Stimulated activated CD4-positive, alpha-beta T cell treated with anti-CD3 and anti-CD28 coated beads, Interleukin-15, amount 100 ng/mL, for 24 hours (primary cell): ENCODE results near the gene DYNLT3.

Experiments used
- DNase-seq: peaks from one replicate; pipeline ENCODE4 v3.0.0-alpha.2; 2020

DYNLT3 gene, protein sequence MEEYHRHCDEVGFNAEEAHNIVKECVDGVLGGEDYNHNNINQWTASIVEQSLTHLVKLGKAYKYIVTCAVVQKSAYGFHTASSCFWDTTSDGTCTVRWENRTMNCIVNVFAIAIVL

GRCh38 chrX:37846934-37847732 is at the start of gene DYNLT3:
Gene DYNLT3 (minus strand): TSS chrX:37847571. CDS start chrX:37847510, 61 bp downstream.
- DNase-seq: peak; percentile 83

- no peak for DNase-seq
Measured at GRCh38 chrX:37896511-37896890, 49.1 kb upstream of the DYNLT3 start.

GRCh38 chrX:37895795-37896510 is 48.6 kb upstream of the DYNLT3 start:
- no peak for DNase-seq

- DNase-seq: no peak
Measured at GRCh38 chrX:37894725-37895124, 47.4 kb upstream of the DYNLT3 start.

DNA sequence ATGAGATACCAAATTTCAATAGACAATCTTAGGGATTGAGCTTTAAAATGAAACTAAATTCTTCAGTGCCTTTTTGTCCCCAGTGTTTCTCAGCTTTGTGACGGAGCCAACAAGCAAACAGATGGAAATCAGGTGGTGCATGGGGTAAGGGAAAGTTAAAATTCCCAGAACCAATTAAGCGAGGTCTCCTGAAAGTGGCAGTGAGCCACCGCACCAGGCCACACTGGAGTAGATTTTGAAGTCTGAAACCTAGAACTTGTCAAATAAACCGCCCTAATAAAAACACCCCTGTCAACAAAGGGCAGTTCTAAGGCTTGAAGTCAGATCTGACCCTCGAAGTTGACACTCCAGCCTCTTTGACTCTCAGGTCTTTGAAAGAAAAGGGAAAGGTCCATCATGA is 40.6 kb upstream of the DYNLT3 start:
- DNase-seq: no peak

- DNase-seq: no peak
Measured at GRCh38 chrX:37887347-37887746, 40.0 kb upstream of the DYNLT3 start.

GRCh38 chrX:37883196-37883595 is 35.8 kb upstream of the DYNLT3 start:
- no peak for DNase-seq

DNA sequence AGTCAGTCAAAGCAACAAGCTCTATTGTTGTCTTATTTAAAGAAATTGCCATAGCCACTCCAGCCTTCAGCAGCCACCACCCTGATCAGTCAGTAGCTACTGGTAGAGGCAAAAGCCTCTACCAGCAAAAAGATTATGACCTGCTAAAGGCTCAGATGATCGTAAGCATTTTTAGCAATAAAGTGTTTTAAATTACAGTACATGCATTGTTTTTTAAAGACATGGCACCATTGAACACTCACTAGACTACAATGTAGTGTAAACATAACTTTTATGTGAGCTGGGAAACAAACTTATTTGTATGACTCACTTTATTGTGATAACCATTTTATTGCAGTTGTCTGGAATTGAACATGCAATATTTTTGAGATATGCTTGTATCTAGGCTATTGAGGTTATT is 32.3 kb upstream of the DYNLT3 start:
- DNase-seq: no peak

GRCh38 chrX:37876716-37877115 is 29.3 kb upstream of the DYNLT3 start:
- DNase-seq: no peak

- no peak for DNase-seq
Measured at GRCh38 chrX:37875675-37876074, 28.3 kb upstream of the DYNLT3 start.

- no peak for DNase-seq
Measured at GRCh38 chrX:37873220-37873619, 25.8 kb upstream of the DYNLT3 start.

- no peak for DNase-seq
Measured at GRCh38 chrX:37872303-37872655, 24.9 kb upstream of the DYNLT3 start.

- peak; percentile 5 for DNase-seq
Measured at GRCh38 chrX:37871626-37872302, 24.4 kb upstream of the DYNLT3 start.

DNA sequence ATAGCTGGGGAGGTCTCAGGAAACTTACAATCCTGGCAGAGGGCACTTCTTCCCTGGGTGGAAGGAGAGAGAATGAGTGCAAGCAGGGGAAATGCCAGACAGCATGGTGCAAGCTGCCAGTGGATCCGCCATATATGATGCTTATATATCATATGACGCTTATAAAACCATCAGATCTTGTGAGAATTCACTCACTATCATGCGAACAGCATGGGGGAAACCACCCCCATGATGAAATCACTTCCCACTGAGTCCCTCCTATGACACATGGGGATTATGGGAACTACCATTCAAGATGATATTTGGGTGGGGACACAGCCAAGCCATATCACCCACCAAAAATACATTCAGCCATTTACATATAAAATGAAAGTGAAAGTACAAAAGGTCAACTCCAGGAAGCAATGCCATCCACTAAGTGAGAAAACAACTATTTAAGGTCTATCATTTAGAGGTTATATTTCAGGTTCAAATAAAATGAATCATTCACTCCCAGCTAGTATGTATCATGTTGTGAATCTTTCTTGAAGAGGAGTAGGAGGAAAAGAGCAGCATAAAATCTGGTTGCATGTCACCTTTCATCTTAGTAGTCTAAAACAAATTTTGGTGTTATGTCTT is 20.3 kb upstream of the DYNLT3 start:
- DNase-seq: no peak

- DNase-seq: no peak
Measured at GRCh38 chrX:37863728-37864127, 16.4 kb upstream of the DYNLT3 start.

DNA sequence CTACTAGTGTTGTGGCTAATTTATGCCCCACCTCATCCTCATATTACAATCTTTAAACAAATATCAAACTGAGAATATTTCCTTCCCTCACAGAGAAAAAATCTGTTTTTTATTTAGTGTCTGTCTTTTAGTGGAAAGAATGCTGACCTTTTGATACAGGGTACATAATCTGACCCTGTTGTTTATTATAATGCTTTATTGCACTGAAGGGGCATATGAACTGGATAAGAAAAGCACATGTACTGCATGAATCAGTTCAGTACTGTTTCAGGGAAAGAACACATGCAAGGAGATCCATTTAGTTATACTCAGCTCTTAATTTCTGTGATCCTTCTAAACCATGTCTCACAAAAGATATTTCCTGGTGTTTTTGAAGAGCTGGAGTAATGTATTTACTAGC is 15.5 kb upstream of the DYNLT3 start:
- DNase-seq: no peak

DNA sequence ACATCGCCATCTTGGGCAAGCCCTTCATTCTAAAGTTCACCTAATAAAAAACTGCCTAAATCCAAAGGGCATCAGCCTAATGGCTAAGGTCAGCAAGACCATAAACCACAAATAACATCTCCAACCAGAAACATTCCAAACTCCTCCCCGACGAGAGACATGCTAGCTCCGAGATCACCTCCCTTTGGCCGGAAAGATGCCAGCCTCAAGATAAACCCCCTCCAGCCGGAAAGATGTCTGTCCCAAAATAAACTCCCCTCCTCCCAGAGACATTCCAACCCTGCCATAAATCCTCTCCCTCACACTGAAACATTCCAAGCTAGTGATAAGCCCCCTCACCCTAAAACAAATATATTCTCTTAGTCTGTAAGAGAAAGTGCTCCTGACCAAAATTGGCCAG is 13.3 kb upstream of the DYNLT3 start:
- DNase-seq: no peak

DNA sequence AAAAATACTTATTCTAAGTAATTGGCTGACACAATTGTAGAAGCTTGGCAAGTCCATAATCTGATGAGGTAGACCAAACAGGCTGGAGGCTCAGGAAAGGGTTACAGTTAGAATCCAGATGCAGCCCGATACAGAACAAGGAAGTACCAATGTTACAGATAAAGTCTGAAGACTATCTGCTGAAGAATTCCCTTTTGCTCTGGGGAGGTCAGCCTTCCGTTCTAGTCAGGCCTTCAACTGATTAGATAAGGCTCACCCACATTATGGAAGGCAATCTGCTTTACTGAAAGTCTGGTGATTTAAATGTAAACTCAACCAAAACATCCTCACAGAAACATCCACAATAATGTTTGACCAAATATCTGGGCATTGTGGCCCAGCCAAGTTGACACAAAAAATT is 7.4 kb upstream of the DYNLT3 start:
- DNase-seq: no peak

GRCh38 chrX:37854148-37854547 is 6.8 kb upstream of the DYNLT3 start:
- no peak for DNase-seq

DNA sequence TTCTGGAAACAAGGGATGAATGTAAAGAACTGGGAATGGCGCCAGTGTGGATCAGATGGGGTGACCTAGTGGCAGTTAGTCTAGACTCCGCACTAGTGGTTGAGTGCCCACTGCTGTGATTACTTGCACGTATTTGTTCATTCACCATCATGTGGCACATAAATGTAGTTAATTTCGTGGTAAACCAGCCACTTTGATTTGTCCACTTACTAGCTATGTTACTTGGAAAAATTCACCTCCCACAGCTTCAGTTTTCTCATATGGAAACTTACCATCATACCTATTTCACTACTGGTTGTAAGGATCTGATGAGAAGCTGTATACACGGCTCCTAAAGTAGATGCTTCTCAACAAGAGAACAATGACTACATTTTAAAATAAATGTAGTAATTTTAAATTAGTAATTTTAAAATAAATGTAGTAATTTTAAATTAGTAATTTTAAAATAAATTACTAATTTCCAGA is 394 bp upstream of the DYNLT3 start:
- no peak for DNase-seq

- DNase-seq: no peak
Measured at GRCh38 chrX:37846558-37846933, 825 bp downstream of the DYNLT3 start.

GRCh38 chrX:37846141-37846540 is 1.2 kb downstream of the DYNLT3 start:
- no peak for DNase-seq

DNA sequence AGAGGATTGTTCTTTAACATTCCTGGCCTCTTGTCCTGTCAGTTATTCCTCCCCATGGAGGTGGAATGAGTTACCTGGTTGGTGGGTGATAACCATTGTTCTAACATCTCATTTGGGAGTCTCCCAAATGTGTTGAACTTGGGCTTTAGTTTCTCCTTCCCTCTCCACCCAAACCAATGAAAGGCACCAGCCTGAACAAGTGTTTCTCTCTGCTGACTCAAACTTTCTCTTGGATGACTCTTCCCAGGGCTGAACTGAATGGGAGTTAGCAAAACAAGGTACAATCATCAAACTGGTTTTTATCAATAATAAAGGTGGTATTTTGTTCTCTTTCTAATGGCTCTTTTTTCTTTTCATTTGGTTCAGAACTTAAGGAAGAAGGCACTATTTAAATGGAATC is 2.7 kb downstream of the DYNLT3 start:
- DNase-seq: no peak
